ENCODE measurements around the gene HOXD9. TPM values are rescaled to one million over a fixed set of nuclear protein-coding genes. Genes with fewer than 3 reads are reported as not detected.

Gene HOXD9
- total and polyA plus RNA-seq, 8 donors, result 0.29 to 1.7 (median 0.95) TPM

GRCh38 chr2:176130957-176131847 is 8.7 kb downstream of the HOXD9 start:
- ATAC-seq, result no peak

GRCh38 chr2:176131848-176132158 is 9.3 kb downstream of the HOXD9 start:
- no peak for TF ChIP-seq CTCF (IDR thresholded peaks at IDR 0.05)
- H3K27ac ChIP-seq, result no peak overlapping the region
- DNase-seq, result no peak
- no peaks in the 10 kb centered on the region for H3K9me3 ChIP-seq
- peaks cover 6 to 42% of the 10 kb centered on the region in 2 donors for H3K4me1 ChIP-seq
- intact Hi-C loops (cut with DNase I), result loop anchor here in 1 of 2 donors (5.0 to 10.0 kb wide), 2 partner anchors 505 to 683 kb away; no protein-coding TSS in a partner anchor
- no peak overlapping the region for H3K4me3 ChIP-seq
- ATAC-seq, result no peak
- peaks cover 96 to 100% of the 10 kb centered on the region in 2 donors for H3K27me3 ChIP-seq
- H3K36me3 ChIP-seq, result no peaks in the 10 kb centered on the region

More at GRCh38 chr2:176130957-176131847, 8.7 kb downstream of the HOXD9 start:
- no peak for DNase-seq
- Histone ChIP-seq H3K9me3 (no peaks in the 10 kb centered on the region), H3K4me1 (peaks cover under 1 to 36% of the 10 kb centered on the region in 2 donors), H3K4me3 (no peak overlapping the region), H3K36me3 (no peaks in the 10 kb centered on the region), H3K27ac (no peak overlapping the region), H3K27me3 (peaks cover 96 to 100% of the 10 kb centered on the region in 2 donors)
- no peak for TF ChIP-seq CTCF (IDR thresholded peaks at IDR 0.05)
- intact Hi-C loops (cut with DNase I), result loop anchor here in 1 of 2 donors (5.0 to 10.0 kb wide), 2 partner anchors 506 to 684 kb away; no protein-coding TSS in a partner anchor

- Histone ChIP-seq H3K9me3 (no peaks in the 10 kb centered on the region), H3K36me3 (no peaks in the 10 kb centered on the region), H3K27ac (no peak overlapping the region), H3K4me3 (no peak overlapping the region), H3K27me3 (peaks cover 97 to 100% of the 10 kb centered on the region in 2 donors), H3K4me1 (peaks cover 8 to 44% of the 10 kb centered on the region in 2 donors)
- DNase-seq, result no peak
- intact Hi-C loops (cut with DNase I), result loop anchor here in 1 of 2 donors (5.0 to 10.0 kb wide), 2 partner anchors 505 to 682 kb away; no protein-coding TSS in a partner anchor
- no peak for ATAC-seq
- TF ChIP-seq CTCF (IDR thresholded peaks at IDR 0.05), result no peak
Observed at GRCh38 chr2:176132205-176133171, 10.0 kb downstream of the HOXD9 start.

- H3K27ac ChIP-seq, result no peak overlapping the region
- no peak for ATAC-seq
Observed at GRCh38 chr2:176133389-176133788, 10.9 kb downstream of the HOXD9 start.

More at GRCh38 chr2:176133389-176133788, 10.9 kb downstream of the HOXD9 start:
- Histone ChIP-seq H3K4me3 (no peak overlapping the region), H3K27me3 (peaks cover 99 to 100% of the 10 kb centered on the region in 2 donors), H3K4me1 (peaks cover 8 to 43% of the 10 kb centered on the region in 2 donors), H3K36me3 (no peaks in the 10 kb centered on the region), H3K9me3 (no peaks in the 10 kb centered on the region)
- no peak for TF ChIP-seq CTCF (IDR thresholded peaks at IDR 0.05)
- no peak for DNase-seq
- intact Hi-C loops (cut with DNase I), result loop anchor here in 1 of 2 donors (5.0 to 10.0 kb wide), 2 partner anchors 504 to 681 kb away; no protein-coding TSS in a partner anchor
